Suprapubic skin (tissue), 4 donors: ENCODE data around the gene CALML5.

Source experiments
- CTCF ChIP-seq, 2 donors: fragments of 200-600 bp in 1 of 2; fragments of 450-650 bp in 1 of 2; sonication (generic) in 1 of 2; IDR thresholded peaks; one replicate each; pipeline ENCODE4 v1.5.1; 2016 to 2019; ENCODE audit warnings: antibody characterized with exemption in 2 of 2, mild to moderate bottlenecking in 1 of 2, moderate library complexity in 1 of 2
- EP300 ChIP-seq: sonication (generic); formaldehyde crosslinking; IDR thresholded peaks from one replicate; pipeline ENCODE4 v1.6.1; 2017; ENCODE audit warnings: antibody characterized with exemption
- POLR2A ChIP-seq, 2 donors: fragments of 450-650 bp; IDR thresholded peaks; one replicate each; pipeline ENCODE4 v1.6.1; 2017; ENCODE audit warnings: antibody characterized with exemption in 2 of 2, mild to moderate bottlenecking in 2 of 2, moderate library complexity in 2 of 2
- POLR2AphosphoS5 ChIP-seq, 3 donors: sonication (generic); formaldehyde crosslinking; IDR thresholded peaks; one replicate each; pipeline ENCODE4 v1.6.1; 2017; ENCODE audit warnings: antibody characterized with exemption in 3 of 3

GRCh38 chr10:5486853-5487235, 12.5 kb downstream of the CALML5 start:
- no peak for TF ChIP-seq CTCF (IDR thresholded peaks at IDR 0.05)
- no peak for TF ChIP-seq POLR2AphosphoS5 (IDR thresholded peaks at IDR 0.05)
- no peak for TF ChIP-seq POLR2A (IDR thresholded peaks at IDR 0.05)
- no peak for TF ChIP-seq EP300
